ENCODE data around the gene NABP2.

- TF ChIP-seq POLR2A (IDR thresholded peaks at IDR 0.05): no peak
- no peak for TF ChIP-seq CTCF (IDR thresholded peaks at IDR 0.05)
These were observed 36.8 kb downstream of the NABP2 start for GRCh38 chr12:56260921-56261320.
